ENCODE results near the gene RBM18. TPM values are rescaled to one million over a fixed set of nuclear protein-coding genes. Genes with fewer than 3 reads are reported as not detected.

RBM18 gene
- total RNA-seq, 1 donor from 2014 or later: 17.5 TPM

GRCh38 chr9:122246666-122247065 is 18.0 kb downstream of the RBM18 start:
- H3K36me3 ChIP-seq: peaks cover 100% of the 10 kb centered on the region

DNA sequence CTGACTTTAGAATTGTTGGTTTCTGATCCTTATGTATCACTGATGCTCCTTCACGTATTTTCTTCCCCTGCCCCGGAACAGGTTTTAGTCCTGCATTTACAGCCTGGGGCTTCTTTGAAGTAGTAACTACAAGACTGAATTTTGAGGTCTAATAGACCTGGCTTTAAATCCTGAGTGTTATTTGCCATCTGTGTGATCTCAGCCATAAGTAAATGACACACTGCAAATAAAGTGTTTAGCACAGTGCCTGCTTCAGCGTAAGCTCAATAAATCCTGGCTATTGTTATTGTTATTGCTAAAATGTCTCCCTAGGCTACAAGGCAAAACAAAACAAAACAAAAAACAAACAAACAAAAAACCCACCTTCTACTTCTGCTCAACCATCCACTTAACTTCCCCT is 20.3 kb downstream of the RBM18 start:
- no peak overlapping the region for H3K27ac ChIP-seq
- intact Hi-C loops (cut with DNase I): no loop called here
- no peak overlapping the region for H3K4me3 ChIP-seq
- H3K4me1 ChIP-seq: no peaks in the 10 kb centered on the region
- no peak for ATAC-seq
- H3K27me3 ChIP-seq: no peaks in the 10 kb centered on the region
- no peaks in the 10 kb centered on the region for H3K9me3 ChIP-seq
- no peak for DNase-seq
- H3K36me3 ChIP-seq: peaks cover 99% of the 10 kb centered on the region
- no peak for TF ChIP-seq CTCF (IDR thresholded peaks at IDR 0.05)

More at GRCh38 chr9:122246666-122247065, 18.0 kb downstream of the RBM18 start:
- H3K27ac ChIP-seq: no peak overlapping the region
- no peak overlapping the region for H3K4me3 ChIP-seq
- no peaks in the 10 kb centered on the region for H3K27me3 ChIP-seq
- DNase-seq (no peak), ATAC-seq (no peak)
- H3K4me1 ChIP-seq: no peaks in the 10 kb centered on the region
- no peaks in the 10 kb centered on the region for H3K9me3 ChIP-seq
- intact Hi-C loops (cut with DNase I): no loop called here
- TF ChIP-seq CTCF (IDR thresholded peaks at IDR 0.05): no peak

GRCh38 chr9:122239722-122240121 is 24.9 kb downstream of the RBM18 start:
- no peak for TF ChIP-seq CTCF (IDR thresholded peaks at IDR 0.05)
- ATAC-seq (no peak), DNase-seq (no peak)
- Histone ChIP-seq H3K27ac (no peak overlapping the region), H3K36me3 (peaks cover 62% of the 10 kb centered on the region), H3K4me1 (no peaks in the 10 kb centered on the region), H3K4me3 (no peak overlapping the region), H3K27me3 (no peaks in the 10 kb centered on the region), H3K9me3 (no peaks in the 10 kb centered on the region)
- intact Hi-C loops (cut with DNase I): no loop called here

DNA sequence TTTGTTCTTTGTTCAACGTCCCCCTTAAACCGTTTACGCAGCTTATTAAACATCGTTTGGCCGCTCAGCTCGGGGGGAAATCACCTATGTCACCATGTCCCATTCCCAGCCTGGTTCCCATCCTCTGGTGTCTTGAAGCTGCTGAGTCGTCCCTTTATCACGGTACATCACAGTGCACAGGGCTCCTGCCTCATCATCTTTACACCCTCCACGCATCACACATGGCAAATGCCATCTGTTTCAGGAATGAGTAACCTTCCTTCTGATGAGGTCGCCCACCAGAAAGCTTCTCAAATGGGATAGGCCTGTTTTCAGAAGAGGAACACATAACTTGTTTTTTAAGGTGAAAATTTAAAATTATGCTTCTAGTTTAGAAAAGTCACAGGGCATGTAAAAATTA is 28.0 kb downstream of the RBM18 start:
- intact Hi-C loops (cut with DNase I): no loop called here
- no peak overlapping the region for H3K4me3 ChIP-seq
- H3K27ac ChIP-seq: no peak overlapping the region
- no peak for TF ChIP-seq CTCF (IDR thresholded peaks at IDR 0.05)
- no peaks in the 10 kb centered on the region for H3K4me1 ChIP-seq
- no peaks in the 10 kb centered on the region for H3K27me3 ChIP-seq
- H3K9me3 ChIP-seq: no peaks in the 10 kb centered on the region
- DNase-seq (no peak), ATAC-seq (no peak)
- peaks cover 32% of the 10 kb centered on the region for H3K36me3 ChIP-seq

GRCh38 chr9:122234022-122234748 is 30.5 kb downstream of the RBM18 start:
- DNase-seq: no peak
- H3K36me3 ChIP-seq: peaks cover 8% of the 10 kb centered on the region
- intact Hi-C loops (cut with DNase I): no loop called here
- no peak overlapping the region for H3K4me3 ChIP-seq
- TF ChIP-seq CTCF (IDR thresholded peaks at IDR 0.05): no peak
- H3K9me3 ChIP-seq: no peaks in the 10 kb centered on the region
- no peaks in the 10 kb centered on the region for H3K4me1 ChIP-seq
- no peak for ATAC-seq
- H3K27me3 ChIP-seq: peaks cover 13% of the 10 kb centered on the region
- no peak overlapping the region for H3K27ac ChIP-seq

Measured in upper lobe of right lung (tissue), 1 donor.